Measurements from ENCODE around the gene KANK2. TPM values are rescaled to one million over a fixed set of nuclear protein-coding genes. Genes with fewer than 3 reads are reported as not detected.
"Not testable (repeated sequence)": the region's sequence is repeated elsewhere in the genome, so short reads cannot be mapped to it uniquely, and the experiment has no call there.

KANK2 gene
- total RNA-seq, 6 experiments from 2014 or later, result 36.3 to 65.4 (median 50.4) TPM

- DNase-seq, result no peak
- TF ChIP-seq POLR2A (IDR thresholded peaks at IDR 0.05) (no peak), CTCF (IDR thresholded peaks at IDR 0.05) (no peak)
- no peaks in the 10 kb centered on the region for H3K27me3 ChIP-seq
- peak overlapping the region in 1 of 3 donors; percentile 43 for H3K27ac ChIP-seq
- intact Hi-C loops (cut with DNase I), result no loop called here
- H3K36me3 ChIP-seq, result peaks cover 0 to 20% (median 11%) of the 10 kb centered on the region in 4 donors
- peaks cover 0 to 24% (median 8%) of the 10 kb centered on the region in 4 donors for H3K4me1 ChIP-seq
- H3K4me3 ChIP-seq, result no peak overlapping the region
- 45% methylated on average over 7 of the region's 8 CpGs for whole genome bisulfite sequencing (ENCODE audit: insufficient coverage, low coverage, low lambda C conversion rate, missing lambda C conversion rate)
- H3K9me3 ChIP-seq, result no peaks in the 10 kb centered on the region
- ATAC-seq, result no peak
Observed at GRCh38 chr19:11180346-11180745, 17.0 kb downstream of the KANK2 start.

- Histone ChIP-seq H3K9me3 (no peaks in the 10 kb centered on the region), H3K4me1 (peaks cover 0 to 23% (median 6%) of the 10 kb centered on the region in 4 donors), H3K36me3 (peaks cover 0 to 20% (median 11%) of the 10 kb centered on the region in 4 donors), H3K4me3 (no peak overlapping the region), H3K27ac (peak overlapping the region in 2 of 3 donors; percentile 22 to 43), H3K27me3 (no peaks in the 10 kb centered on the region)
- intact Hi-C loops (cut with DNase I), result no loop called here
- peak in 3 of 4 donors; percentile 32 to 51 (median 38) for ATAC-seq
- TF ChIP-seq CTCF (IDR thresholded peaks at IDR 0.05) (no peak), POLR2A (IDR thresholded peaks at IDR 0.05) (no peak)
- DNase-seq, result no peak
- WGBS (ENCODE audit: insufficient coverage, low coverage, low lambda C conversion rate, missing lambda C conversion rate), result 37% methylated on average over 7 of the region's 11 CpGs
Observed at GRCh38 chr19:11179716-11180297, 17.5 kb downstream of the KANK2 start.

- intact Hi-C loops (cut with DNase I); H3K4me3 ChIP-seq; ATAC-seq; H3K27me3 ChIP-seq; DNase-seq; H3K9me3 ChIP-seq: not testable (repeated sequence)
- 79% methylated on average over 8 of the region's 9 CpGs for WGBS (ENCODE audit: insufficient coverage, low coverage, low lambda C conversion rate, missing lambda C conversion rate)
- Histone ChIP-seq H3K4me1 (peaks cover 0 to 16% (median 5%) of the 10 kb centered on the region in 4 donors), H3K27ac (peak overlapping the region in 1 of 3 donors; percentile 43), H3K36me3 (peaks cover 0 to 21% (median 13%) of the 10 kb centered on the region in 4 donors)
Observed at GRCh38 chr19:11179145-11179465, 18.2 kb downstream of the KANK2 start.

- WGBS (ENCODE audit: insufficient coverage, low coverage, low lambda C conversion rate, missing lambda C conversion rate), result 96% methylated on average over 8 of the region's 9 CpGs
- no peak overlapping the region for H3K27ac ChIP-seq
- no peak for DNase-seq
- no peak for TF ChIP-seq POLR2A (IDR thresholded peaks at IDR 0.05)
- no peak for TF ChIP-seq CTCF (IDR thresholded peaks at IDR 0.05)
- no peaks in the 10 kb centered on the region for H3K27me3 ChIP-seq
- H3K9me3 ChIP-seq, result no peaks in the 10 kb centered on the region
- H3K4me1 ChIP-seq, result peaks cover 0 to 12% (median 5%) of the 10 kb centered on the region in 4 donors
- ATAC-seq, result no peak
- intact Hi-C loops (cut with DNase I), result no loop called here
- H3K36me3 ChIP-seq, result peaks cover 0 to 34% (median 17%) of the 10 kb centered on the region in 4 donors
- no peak overlapping the region for H3K4me3 ChIP-seq
Observed at GRCh38 chr19:11177592-11177991, 19.8 kb downstream of the KANK2 start.

GRCh38 chr19:11176466-11177193, 20.7 kb downstream of the KANK2 start:
- 96% methylated on average over 5 of the region's 18 CpGs for WGBS (ENCODE audit: insufficient coverage, low coverage, low lambda C conversion rate, missing lambda C conversion rate)
- no peak for DNase-seq
- Histone ChIP-seq H3K4me1 (peaks cover 0 to 17% (median 6%) of the 10 kb centered on the region in 4 donors), H3K4me3 (no peak overlapping the region), H3K27ac (no peak overlapping the region), H3K9me3 (no peaks in the 10 kb centered on the region), H3K27me3 (no peaks in the 10 kb centered on the region), H3K36me3 (peaks cover 0 to 37% (median 17%) of the 10 kb centered on the region in 4 donors)
- intact Hi-C loops (cut with DNase I), result no loop called here
- no peak for ATAC-seq
- TF ChIP-seq POLR2A (IDR thresholded peaks at IDR 0.05), result no peak
- TF ChIP-seq CTCF (IDR thresholded peaks at IDR 0.05), result no peak

Data from right lobe of liver (tissue), 6 donors.